GM19372 (cell line): ENCODE data around the gene PEBP1.

ENCODE experiments used
- ATAC-seq: cut with Tn5 transposase; IDR thresholded peaks from one replicate; pipeline ENCODE4 v1.9.1; 2021; ENCODE audit warnings: mild to moderate bottlenecking, low read depth, moderate library complexity; ENCODE audit not compliant: unreplicated experiment

PEBP1 gene

GRCh38 chr12:118135788-118136558 is at the start of gene PEBP1:
Gene PEBP1, plus strand, starts transcription at chr12:118136124. Its CDS starts 86 bp downstream, at chr12:118136210.
- ATAC-seq, result peak; percentile 97

- ATAC-seq, result no peak
Observed at GRCh38 chr12:118089782-118090181, 46.1 kb upstream of the PEBP1 start.

GRCh38 chr12:118094039-118094438 is 41.9 kb upstream of the PEBP1 start:
- ATAC-seq, result no peak

- no peak for ATAC-seq
Observed at GRCh38 chr12:118098401-118098800, 37.5 kb upstream of the PEBP1 start.

- no peak for ATAC-seq
Observed at GRCh38 chr12:118098911-118099671, 36.8 kb upstream of the PEBP1 start.

- ATAC-seq, result no peak
Observed at GRCh38 chr12:118101051-118101450, 34.9 kb upstream of the PEBP1 start.

GRCh38 chr12:118102070-118102469 is 33.9 kb upstream of the PEBP1 start:
- ATAC-seq, result no peak

- no peak for ATAC-seq
Observed at GRCh38 chr12:118102609-118103008, 33.3 kb upstream of the PEBP1 start.

GRCh38 chr12:118103201-118103600 is 32.7 kb upstream of the PEBP1 start:
- ATAC-seq, result no peak

GRCh38 chr12:118103601-118104382 is 32.1 kb upstream of the PEBP1 start, which contains the start of gene VSIG10:
Gene VSIG10, minus strand, starts transcription at chr12:118104011. Its CDS starts 340 bp downstream, at chr12:118103671.
- peak; percentile 58 for ATAC-seq

- no peak for ATAC-seq
Observed at GRCh38 chr12:118107011-118107410, 28.9 kb upstream of the PEBP1 start.

- ATAC-seq, result no peak
Observed at GRCh38 chr12:118107694-118108093, 28.2 kb upstream of the PEBP1 start.

- no peak for ATAC-seq
Observed at GRCh38 chr12:118109088-118109487, 26.8 kb upstream of the PEBP1 start.

GRCh38 chr12:118119449-118119879 is 16.5 kb upstream of the PEBP1 start:
- ATAC-seq, result no peak

- no peak for ATAC-seq
Observed at GRCh38 chr12:118120579-118121363, 15.2 kb upstream of the PEBP1 start.

- ATAC-seq, result no peak
Observed at GRCh38 chr12:118122264-118122663, 13.7 kb upstream of the PEBP1 start.

- no peak for ATAC-seq
Observed at GRCh38 chr12:118124333-118124874, 11.5 kb upstream of the PEBP1 start.

- no peak for ATAC-seq
Observed at GRCh38 chr12:118125743-118126118, 10.2 kb upstream of the PEBP1 start.

- ATAC-seq, result no peak
Observed at GRCh38 chr12:118126119-118126757, 9.7 kb upstream of the PEBP1 start.
